GM19324 (cell line): ENCODE measurements around the gene SDR9C7.
"Not testable (repeated sequence)": the region's sequence is repeated elsewhere in the genome, so short reads cannot be mapped to it uniquely, and the experiment has no call there.

ENCODE experiments used
- ATAC-seq: cut with Tn5 transposase; IDR thresholded peaks from one replicate; pipeline ENCODE4 v1.9.1; 2021; ENCODE audit warnings: mild to moderate bottlenecking, moderate library complexity; ENCODE audit not compliant: unreplicated experiment, low FRiP score

SDR9C7 gene

GRCh38 chr12:56880125-56880992 is 53.8 kb downstream of the SDR9C7 start:
- no peak for ATAC-seq

- not testable (repeated sequence) for ATAC-seq
Measured at GRCh38 chr12:56879240-56880124, 54.7 kb downstream of the SDR9C7 start.

- no peak for ATAC-seq
Measured at GRCh38 chr12:56878010-56878339, 56.2 kb downstream of the SDR9C7 start.

GRCh38 chr12:56877195-56878009 is 56.8 kb downstream of the SDR9C7 start:
- no peak for ATAC-seq

- no peak for ATAC-seq
Measured at GRCh38 chr12:56874821-56875220, 59.4 kb downstream of the SDR9C7 start.

- ATAC-seq = no peak
Measured at GRCh38 chr12:56873382-56873781, 60.8 kb downstream of the SDR9C7 start.
